IPS DF 4.7 (cell line): Measurements from ENCODE around the gene CD82.

Experiments
- DNase-seq: peaks from one replicate; pipeline ENCODE4 v3.0.0-alpha.2; 2013; ENCODE audit warnings: low spot score; ENCODE audit errors: extremely low read depth

Gene CD82

DNA sequence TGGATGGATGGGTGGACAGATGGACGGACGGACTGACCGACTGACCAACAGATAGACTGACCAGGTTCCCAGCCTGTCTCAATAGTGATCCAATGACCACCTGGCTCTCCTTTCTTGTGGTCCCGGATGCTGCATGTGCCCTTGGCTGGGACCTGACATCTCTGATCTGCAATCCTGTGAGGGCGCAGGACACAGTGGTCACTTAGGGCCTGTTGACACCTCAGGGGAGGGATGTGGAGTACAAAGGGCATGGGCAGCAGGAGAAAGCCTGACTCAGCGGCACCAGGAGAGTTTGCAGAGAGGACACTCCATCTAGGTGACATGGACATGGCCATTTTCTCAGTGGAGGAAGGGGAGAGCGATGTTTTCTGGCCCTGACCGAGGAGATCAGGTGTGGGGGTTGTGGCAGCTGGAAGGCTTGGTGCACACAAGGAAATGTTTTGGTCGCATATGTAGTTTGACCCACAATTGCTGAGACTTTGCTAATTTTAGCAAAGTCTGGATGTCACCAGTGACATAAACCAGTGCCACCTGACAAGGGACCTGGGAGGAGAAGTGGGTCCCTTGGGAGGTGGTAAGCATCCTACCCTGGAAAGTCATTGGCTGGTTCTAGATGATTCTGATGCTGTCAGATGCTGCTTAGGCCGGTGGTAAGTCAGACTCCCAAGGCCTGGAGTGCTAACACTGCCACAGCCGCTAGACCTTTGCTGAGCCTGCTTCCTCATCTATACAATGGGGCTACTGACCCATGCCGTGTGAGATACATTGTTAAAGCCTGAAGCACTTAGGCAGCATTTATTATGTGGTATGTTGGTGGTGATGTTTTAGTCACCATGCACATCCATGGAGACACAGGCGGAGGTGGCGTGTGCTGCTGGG, 50.7 kb downstream of the CD82 start:
- DNase-seq = no peak

DNA sequence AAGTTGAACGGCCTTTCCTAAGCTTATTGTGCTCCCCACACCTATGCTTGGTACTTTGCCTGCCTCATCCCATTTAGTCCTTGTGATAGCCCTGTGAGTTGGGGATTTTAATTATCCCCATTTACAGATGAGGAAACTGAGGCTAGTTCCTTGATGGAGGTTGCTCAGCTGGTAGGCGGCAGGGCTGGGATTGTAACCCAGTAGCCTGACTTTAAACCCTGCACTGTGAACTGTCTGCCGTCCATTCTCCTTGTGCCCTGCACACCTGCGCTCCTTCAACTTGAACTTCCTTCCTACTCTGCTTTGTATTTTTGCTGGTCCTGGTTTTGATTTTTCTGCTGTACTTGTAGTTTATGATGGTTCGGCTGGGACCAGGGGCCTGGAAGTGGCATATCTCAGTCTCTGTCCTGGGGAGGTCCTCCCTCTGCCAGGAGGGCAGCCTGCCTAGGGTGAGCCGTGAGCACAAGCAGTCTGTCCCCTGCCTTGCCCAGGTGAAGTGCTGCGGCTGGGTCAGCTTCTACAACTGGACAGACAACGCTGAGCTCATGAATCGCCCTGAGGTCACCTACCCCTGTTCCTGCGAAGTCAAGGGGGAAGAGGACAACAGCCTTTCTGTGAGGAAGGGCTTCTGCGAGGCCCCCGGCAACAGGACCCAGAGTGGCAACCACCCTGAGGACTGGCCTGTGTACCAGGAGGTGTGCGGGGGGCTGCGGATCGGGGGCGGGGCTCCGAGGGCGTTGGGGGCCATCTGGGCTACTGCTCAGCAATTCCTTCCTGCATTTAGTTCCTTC, 52.4 kb downstream of the CD82 start:
- DNase-seq = no peak

DNA sequence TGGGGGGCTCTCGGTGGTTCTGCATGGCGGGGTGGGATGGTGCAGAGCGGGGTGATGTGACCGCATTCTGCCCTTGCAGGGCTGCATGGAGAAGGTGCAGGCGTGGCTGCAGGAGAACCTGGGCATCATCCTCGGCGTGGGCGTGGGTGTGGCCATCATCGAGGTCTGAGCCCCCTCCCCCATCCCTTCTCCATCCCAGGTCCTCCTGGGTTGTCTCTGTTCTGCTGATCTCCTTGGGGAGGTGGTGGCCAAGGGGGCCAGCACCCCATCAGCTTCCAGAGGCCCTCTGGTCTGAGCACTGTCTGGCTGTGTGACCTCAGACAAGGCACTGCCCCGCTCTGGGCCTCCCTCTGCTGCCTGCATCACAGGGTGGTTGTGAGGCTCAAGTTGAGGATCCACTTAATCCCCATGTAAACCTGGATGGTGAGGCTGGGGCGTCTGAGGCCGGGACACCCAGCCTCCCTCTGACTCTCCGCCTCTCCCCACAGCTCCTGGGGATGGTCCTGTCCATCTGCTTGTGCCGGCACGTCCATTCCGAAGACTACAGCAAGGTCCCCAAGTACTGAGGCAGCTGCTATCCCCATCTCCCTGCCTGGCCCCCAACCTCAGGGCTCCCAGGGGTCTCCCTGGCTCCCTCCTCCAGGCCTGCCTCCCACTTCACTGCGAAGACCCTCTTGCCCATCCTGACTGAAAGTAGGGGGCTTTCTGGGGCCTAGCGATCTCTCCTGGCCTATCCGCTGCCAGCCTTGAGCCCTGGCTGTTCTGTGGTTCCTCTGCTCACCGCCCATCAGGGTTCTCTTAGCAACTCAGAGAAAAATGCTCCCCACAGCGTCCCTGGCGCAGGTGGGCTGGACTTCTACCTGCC, 53.3 kb downstream of the CD82 start:
- no peak for DNase-seq

DNA sequence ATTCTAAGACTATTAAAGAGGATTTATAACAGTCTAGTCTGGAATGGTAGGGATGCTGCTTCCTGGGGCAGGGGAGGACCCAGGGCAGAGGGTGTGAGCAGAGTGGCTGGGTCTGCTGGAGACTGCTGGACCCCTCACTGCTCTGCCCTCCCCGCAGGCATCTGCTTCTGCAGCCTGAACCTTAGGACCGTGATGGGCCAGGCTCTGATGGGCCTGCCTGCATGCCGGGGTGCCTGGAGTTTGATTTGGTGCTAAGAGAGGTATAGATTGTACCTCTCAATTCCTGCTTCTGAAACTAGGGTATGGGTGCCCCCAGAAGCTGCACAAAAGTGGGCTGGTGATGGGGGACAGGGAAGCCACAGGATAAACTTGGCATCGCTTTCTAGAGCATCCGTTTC, 54.9 kb downstream of the CD82 start:
- DNase-seq = no peak

DNA sequence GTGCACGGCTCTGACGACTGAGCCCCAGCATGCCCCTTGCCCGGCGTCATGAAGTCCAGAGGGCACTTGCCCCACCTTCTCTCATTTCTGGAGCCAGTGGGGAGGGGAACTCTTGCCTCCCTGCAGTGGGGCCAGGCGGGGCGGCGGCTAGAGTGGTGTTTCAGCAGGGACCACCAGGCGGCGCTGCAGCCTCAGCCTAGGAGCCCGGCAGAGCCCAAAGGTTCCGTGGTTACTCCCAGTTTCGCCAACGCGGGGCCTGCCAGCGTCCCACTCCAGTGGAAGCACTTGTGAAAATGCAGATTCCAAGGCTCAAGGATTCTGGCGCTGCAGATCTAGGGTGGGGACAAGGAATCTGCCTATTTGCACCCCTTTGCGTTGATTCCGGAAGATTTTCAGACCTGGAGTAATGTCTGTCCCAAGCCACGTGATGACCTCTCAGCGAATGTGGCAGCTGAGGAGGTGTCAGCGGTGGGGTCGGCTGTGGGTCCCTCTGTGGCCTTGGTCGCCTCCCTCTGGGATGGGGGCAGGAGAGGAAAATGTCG, 55.7 kb downstream of the CD82 start:
- DNase-seq = no peak

DNA sequence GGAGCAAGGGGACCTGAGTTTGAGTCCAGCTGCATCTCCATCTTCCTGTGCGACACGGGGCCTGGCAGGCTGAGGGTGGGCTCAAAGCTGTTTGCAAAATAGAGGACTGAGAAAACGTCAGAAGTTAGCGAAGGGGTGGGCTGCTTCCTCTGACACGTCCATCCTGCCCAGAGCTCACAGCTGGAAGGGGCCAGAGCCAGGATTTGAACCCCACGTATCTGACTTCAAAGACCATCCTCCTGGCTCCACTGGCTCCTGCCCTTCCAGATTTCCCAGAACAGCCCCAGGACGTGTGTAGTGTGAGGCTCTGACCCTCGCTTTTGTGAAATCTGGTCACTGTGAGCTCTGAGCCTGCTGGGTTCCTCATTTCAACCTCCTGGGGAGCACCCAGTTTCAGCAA, 56.3 kb downstream of the CD82 start:
- no peak for DNase-seq

DNA sequence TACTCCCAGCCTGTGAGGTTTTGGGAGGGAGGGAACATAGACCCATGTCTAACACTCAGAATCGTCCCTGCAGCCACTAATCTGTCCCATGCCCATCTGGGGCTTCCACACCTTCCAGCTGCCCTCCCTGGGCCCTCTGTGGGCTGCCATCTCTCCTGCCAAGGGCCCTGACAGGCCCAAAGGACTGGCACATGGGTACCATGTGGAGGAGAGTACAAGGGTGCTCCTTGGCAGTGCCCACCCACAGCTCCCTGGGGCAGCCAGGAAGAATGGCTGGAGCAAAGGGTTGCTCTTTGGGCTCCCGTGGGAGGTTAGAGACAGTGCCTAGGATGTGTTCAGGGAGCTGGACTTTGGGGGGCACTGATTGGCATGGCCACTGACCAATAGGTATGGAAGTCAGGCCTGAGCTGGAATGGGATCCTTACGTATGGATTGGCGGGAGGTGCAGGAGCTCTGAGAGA, 56.8 kb downstream of the CD82 start:
- no peak for DNase-seq

DNA sequence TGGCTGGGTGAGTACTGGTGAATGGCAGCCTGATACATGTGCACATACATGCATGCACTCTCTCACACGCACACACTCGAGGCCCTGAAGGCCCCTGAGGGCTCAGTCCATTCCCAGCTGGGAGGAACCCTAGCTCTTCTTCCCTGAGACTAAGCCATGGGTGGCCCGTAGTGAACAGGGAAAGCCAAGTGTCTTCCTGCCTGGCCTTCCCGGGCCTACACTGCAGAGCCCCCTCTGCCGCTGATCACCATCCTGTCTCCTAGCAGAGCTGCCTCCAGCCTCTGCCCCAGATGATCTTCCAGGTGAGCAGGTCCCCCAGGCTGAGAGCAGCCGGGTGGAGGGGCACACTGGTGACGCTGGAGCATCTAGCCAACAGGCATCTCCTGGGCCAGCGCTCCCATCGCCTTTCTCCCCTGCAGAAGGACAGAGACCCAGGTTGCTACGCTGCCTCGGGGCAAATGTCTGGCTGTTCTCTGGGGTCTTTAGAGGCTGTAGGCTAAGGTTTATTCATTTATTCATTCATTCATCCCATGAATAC, 57.3 kb downstream of the CD82 start:
- DNase-seq = no peak

DNA sequence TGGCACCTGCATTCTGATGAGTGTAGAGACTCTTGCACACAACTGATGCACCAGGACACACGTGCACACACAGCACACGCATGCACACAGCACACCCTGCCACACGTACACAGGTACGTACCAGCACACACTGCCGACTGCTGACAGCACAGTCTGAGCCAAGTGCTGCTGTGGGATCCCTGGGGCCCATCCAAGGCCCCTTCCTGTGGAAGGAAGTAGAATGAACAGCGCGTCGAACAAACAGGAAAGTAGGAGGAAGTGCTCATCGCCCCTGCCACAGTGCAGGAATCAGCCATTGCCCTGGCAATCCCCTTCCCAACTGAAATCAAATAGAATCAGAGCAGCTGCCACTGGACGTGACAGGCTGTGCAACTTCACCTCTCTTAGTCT, 57.9 kb downstream of the CD82 start:
- no peak for DNase-seq

DNA sequence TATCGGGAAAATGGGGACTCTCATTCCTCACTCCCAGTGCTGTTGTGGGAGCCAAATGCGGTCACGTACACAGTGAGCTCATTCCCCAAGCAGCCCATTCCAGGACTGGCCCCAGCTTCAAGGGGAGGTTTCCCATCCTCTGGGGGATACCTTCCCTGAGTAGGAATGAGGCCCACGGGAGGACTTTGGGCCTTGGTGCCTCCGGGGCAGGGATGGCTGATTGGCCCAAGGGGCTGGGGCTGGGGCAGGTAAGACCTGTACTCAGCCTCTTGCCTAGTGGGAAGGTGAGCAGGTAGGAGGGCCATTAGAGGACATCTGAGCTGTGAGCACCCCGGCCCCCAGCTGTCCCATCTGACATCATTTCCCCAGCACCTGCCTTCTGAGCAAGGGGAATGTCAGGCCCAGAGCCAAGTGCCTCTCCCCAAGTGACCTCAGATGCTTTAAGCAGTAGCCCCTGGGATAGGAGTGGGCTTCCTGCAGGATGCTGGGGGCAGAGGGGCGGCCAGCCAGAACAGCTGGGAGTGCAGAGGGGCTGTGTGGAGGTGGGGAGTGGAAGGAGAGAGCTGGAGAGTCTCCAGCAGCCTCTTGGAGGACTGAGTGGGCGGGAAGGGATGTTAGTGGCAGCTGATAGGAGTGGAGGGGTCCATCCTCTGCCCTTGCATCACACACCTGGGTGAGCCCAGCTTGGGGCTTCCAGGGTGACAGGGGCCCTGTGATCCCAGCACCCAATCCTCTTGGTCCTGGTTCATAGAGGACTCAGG, 58.4 kb downstream of the CD82 start:
- DNase-seq = no peak

DNA sequence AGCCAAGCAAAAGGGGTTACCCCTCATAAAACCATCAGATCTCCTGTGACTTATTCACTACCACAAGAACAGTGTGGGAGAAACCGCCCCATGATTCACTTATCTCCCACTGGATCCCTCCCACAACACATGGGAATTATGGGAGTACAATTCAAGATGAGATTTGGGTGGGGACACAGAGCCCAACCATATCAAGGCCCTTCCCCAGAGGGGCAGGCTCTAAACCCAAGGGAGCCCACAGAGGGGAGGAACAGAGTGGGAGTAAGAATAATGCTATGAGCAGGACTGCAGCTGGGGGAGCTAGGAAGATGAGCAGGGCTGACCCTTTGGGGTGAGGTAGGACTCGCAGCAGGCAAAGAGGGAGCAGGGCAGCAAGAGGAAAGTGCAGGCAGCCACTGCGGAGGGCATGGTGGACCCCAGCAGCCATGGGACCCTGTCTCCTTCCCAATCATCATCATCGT, 59.3 kb downstream of the CD82 start:
- DNase-seq = no peak

DNA sequence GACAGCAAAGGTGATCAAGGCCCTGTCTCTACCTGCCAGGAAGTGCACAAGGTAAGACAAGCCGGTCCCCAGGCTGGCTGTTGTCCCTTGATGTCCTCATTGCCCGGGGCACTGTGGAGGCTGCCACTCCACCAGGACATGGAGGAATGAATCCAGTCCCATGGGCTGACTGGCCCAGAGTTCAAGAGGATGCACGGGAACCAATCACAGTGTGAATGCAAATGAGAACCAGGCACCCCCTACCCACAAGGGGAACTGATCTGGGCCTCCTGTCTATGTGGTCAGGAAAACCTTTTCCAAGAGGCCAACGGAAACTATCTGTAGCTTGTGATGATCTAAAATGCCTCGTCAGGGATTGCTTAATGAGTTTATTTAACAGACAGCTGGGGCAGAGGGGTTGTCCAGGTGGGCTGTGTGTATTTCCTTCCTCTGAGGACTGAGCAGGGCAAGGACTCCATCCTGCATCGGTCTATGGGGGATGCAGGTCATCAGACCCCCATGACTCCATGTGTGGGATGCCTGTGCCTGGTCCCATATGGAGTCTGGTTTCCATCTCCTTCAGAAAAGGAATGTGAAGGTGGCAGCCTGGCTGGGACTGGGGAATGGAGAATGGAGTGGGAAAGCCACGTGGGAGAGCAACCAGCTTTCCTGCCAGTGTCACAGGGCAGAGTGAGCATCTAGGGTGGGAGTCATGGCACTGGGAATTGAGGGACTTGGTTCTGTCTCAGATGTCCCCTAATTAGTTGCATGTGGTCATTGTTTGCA, 60.5 kb downstream of the CD82 start:
- DNase-seq = no peak

DNA sequence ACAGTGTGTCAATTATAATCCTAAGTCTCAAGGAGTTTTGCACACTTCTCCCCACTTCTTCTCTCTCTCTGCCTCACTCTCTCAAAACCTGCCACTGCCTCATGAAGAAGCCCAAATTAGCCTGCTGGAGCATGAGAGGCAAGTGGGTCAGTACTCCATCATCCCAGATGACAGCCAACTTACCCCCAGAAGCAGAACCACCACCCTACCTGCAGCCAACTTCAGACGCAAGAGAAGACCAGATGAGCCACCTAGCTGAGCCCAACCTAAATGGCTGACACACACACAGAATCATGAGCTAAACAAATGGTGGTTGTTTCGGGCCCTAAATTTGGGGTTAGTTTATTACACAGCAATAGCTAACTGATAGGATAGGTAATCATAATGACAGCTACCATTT, 61.2 kb downstream of the CD82 start:
- DNase-seq = no peak

DNA sequence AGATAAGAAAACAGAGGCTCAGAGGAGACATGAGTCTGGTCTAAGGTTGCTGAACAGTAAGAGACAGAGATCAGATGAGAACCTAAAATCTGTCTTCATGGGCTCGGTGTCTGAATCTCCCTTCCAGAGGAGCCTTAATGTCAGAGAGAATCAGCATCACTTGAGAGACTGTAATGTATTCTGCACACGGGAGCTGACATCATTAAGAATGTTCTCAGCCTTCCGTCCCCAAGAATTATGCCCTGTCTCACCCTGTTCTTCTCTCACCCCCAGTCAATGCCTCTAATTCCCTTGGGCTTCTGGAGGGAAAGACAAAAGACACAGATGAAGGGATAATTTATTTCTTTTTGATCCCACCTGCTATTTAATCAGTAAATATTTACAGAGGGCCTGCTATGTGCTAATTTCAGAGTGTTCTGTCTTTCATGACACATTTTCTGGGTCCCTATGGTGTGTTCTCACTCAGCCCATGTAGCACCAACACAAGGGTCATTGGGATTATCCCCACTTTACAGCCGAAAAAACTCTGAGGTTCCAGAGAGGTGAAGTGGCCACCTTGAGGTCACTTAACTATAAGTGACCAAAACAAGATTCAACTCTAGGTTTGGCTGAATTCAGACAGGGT, 61.8 kb downstream of the CD82 start:
- DNase-seq = no peak

DNA sequence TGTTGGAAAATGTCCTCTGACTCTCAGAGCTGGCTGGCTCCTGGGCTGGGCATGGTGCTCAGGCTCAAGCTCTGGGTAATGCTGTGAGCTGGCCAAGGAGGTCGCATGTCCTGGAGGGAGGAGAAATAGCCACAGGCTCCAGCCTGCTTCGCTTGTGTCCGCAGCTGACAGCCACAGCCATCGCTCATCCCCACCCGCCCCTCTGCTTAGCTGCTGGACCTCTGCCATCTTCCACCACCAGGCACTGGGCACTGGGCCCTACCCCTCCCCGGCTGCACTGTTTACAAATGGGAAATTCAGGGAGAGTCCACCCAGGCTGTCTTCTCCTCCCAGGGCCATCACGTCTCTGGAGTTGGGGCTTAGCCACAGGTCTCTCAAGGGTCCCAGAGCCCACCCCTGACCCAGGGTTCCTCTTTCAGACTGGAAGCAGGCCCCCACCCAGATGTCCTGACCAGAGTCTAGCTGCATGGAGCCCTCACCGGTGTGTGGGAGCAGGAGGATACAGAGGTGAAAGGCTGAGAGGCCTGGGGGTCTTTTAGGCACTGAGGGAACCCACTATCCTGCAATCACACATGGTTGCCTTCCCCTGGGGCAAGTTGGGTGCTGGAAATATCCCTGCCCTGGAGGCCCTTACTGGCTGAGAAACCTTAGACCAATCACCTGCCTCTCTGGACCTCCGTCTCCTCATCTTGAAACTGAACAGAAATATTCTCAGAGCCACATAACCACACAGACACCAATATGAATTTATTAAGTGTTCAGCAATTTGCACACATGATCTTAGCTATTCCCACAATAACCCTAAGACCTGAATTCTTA, 62.7 kb downstream of the CD82 start:
- DNase-seq = no peak

DNA sequence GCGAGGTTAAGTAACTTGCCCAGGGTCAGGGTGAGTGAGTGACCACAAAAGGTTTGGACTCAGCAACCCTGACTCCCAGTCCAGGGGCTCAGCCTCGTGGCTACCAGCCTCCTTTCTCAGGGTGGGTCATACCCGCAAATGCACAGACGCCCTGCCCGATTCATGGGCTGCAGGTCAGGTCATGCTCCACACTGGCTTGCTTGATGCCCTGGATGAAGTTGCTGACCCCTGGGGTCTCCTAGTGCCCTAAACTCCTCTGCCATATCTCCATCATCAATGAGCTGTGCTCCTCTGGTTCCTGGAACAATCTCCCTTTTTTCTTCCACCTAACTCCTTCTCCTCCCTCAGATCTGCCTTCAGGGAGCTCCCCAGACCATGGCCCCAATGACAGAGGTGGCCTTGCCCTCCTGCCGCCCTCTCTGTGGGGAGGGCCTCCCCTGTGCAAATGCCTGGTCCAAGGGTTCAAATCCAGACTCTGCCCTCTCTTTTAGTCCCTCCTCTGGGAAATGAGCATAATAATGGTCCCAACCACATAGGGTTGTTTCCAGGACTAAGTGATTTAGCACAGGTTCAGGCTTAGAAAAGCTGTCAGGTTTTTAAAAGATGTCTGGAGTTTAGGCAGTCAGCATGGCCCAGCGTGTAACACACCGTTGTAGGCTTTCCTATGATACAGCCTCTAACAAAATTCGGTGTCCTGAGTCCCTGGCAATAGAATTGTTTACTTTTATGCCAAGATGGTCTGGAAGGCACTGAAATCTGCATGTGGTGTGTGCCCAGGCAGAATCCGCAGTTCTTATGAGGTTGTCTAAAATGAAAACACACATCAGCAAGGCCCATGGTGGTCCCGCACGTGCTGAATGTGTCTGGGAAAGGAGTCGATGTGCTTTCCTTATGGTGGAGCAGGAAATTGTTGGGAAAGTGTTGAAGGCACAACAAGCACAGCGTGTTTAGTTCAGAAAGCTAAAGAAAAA, 63.6 kb downstream of the CD82 start:
- no peak for DNase-seq

DNA sequence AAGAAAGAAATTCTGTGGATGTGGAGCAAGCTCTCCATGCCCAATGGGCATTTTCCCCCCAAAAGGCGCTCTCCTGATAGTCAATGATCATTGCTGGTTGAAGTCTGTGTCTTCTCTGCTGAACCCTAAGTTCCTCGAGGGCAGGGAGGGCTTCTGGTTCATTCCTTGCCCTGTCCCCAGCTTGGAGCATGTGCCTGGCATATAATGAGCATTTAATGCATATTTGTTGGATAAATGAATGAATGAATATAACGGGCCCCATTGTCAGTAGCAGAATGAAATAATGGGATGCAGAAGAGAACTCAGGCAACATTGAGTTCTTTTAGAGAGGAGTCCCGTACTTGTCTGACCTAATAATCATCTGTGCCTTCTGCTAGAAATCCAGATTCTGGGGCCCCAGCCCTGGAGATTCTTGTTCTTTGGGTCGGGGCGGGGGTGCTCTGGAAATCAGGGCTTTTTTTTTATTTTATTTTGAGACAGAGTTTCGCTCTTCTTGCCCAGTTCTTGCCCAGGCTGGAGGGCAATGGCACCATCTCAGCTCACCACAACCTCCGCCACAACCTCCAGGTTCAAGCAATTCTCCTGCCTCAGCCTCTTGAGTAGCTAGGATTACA, 64.4 kb downstream of the CD82 start:
- no peak for DNase-seq
